Ascending aorta (tissue), 2 donors: ENCODE data around the gene ELFN2. TPM values are rescaled to one million over a fixed set of nuclear protein-coding genes. Genes with fewer than 3 reads are reported as not detected.

Source experiments
- DNase-seq, 2 donors: peaks; one replicate each; pipeline ENCODE4 v3.0.0-alpha.2; 2019; ENCODE audit warnings: low spot score in 2 of 2
- H3K27ac ChIP-seq, 2 donors: fragments of 200-600 bp; sonication (generic); one replicate each; pipeline ENCODE4 v1.5.1; 2016 to 2017; ENCODE audit warnings: mild to moderate bottlenecking in 1 of 2
- H3K27me3 ChIP-seq: fragments of 200-600 bp; sonication (generic); one replicate; pipeline ENCODE4 v1.5.1; 2017
- H3K36me3 ChIP-seq, 2 donors: fragments of 200-600 bp; sonication (generic); one replicate each; pipeline ENCODE4 v1.5.1; 2016
- H3K4me1 ChIP-seq, 2 donors: fragments of 200-600 bp; sonication (generic); one replicate each; pipeline ENCODE4 v1.5.1; 2016 to 2017; ENCODE audit warnings: mild to moderate bottlenecking in 1 of 2
- H3K4me3 ChIP-seq, 2 donors: fragments of 200-600 bp; sonication (generic); one replicate each; pipeline ENCODE4 v1.5.1; 2016 to 2017; ENCODE audit warnings: mild to moderate bottlenecking in 1 of 2
- H3K9me3 ChIP-seq, 2 donors: fragments of 200-600 bp; sonication (generic); one replicate each; pipeline ENCODE4 v1.5.1; 2016
- intact Hi-C: fragments of 100-400 bp; cut with DNase I; formaldehyde crosslinking; loops from one replicate; pipeline ENCODE4 v1.15.1; 2023
- total RNA-seq: library from RNA; depleted of rRNA; stranded (reverse); fragments of >200 nt; gene quantifications from one replicate; pipeline ENCODE4 v1.1.0, GENCODE V29; 2016
- TF ChIP-seq, protein P1 (sequence below), 3 experiments: fragments of 200-600 bp in 2 of 3; fragments of 450-650 bp in 1 of 3; sonication (generic) in 2 of 3; IDR thresholded peaks; one replicate each; pipeline ENCODE4 v1.5.1; 2016 to 2019; ENCODE audit warnings: antibody characterized with exemption in 3 of 3, mild to moderate bottlenecking in 1 of 3, moderate library complexity in 1 of 3

The ELFN2 gene
- total RNA-seq, 1 donor from 2014 or later = not detected

DNA sequence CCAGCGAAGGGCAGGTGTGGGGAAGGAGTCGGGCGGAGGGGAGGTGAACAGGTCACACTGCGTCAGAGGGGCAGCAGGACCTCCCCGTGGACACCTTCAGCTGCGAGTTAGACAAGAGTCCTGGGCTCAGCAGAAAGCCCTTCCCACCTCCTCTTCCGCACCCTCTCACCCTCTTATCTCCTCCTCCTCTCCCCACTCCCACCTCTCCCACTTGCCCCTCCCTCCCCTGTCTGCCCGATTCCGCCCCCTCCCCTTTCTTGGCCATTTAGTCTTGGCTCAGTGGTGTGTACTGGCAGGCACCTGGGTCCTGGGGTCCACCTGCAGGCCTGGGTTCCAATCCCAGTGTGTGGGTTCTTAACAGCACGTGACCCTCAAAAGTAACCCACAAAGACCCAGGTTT is 107.8 kb downstream of the ELFN2 start:
- no peak overlapping the region for H3K4me3 ChIP-seq
- no peak for DNase-seq
- no peaks in the 10 kb centered on the region for H3K36me3 ChIP-seq
- H3K9me3 ChIP-seq = no peaks in the 10 kb centered on the region
- H3K4me1 ChIP-seq = no peaks in the 10 kb centered on the region
- no peak overlapping the region for H3K27ac ChIP-seq
- TF ChIP-seq, protein P1, sequence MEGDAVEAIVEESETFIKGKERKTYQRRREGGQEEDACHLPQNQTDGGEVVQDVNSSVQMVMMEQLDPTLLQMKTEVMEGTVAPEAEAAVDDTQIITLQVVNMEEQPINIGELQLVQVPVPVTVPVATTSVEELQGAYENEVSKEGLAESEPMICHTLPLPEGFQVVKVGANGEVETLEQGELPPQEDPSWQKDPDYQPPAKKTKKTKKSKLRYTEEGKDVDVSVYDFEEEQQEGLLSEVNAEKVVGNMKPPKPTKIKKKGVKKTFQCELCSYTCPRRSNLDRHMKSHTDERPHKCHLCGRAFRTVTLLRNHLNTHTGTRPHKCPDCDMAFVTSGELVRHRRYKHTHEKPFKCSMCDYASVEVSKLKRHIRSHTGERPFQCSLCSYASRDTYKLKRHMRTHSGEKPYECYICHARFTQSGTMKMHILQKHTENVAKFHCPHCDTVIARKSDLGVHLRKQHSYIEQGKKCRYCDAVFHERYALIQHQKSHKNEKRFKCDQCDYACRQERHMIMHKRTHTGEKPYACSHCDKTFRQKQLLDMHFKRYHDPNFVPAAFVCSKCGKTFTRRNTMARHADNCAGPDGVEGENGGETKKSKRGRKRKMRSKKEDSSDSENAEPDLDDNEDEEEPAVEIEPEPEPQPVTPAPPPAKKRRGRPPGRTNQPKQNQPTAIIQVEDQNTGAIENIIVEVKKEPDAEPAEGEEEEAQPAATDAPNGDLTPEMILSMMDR (IDR thresholded peaks at IDR 0.05) = no peak
- peaks cover 4% of the 10 kb centered on the region for H3K27me3 ChIP-seq
- intact Hi-C loops = loop anchor here (10.0 kb wide), 1 partner anchor 275 kb away; no protein-coding TSS in a partner anchor

DNA sequence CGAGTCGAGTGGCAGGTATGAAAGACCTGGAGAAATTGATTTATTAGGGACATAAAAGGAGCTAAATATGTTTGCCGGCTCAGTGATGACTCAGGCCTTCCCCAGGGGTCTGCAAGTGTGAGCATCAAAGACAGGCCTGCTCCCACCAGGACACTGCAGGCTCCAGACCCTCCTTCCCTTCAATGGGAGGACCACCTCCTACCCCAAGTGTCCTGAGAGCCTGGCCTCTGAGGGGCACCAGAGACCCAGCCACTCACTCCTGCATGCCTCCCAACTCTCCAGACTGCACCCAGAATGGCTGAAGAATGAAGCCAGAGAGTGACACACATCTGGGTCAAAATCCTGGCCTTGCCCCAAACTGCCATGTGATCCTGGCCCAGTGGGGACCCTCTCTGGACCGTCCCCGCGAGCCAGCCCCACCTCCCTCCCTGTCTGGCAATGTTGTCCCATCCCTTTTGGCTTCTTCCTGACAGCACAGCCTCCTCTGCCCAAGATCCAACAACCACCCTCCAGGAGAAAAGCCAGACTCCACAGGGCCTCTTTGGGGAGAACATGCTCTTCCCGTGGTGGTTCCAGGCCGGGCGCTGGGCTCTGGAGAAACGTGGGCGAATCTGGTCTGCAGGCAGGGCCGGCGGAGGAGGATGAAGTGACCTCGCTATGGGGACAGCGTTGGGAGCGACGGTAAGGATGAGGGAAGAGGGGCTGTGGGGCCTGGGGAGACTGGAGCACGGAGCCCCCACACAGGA is 108.7 kb downstream of the ELFN2 start:
- no peaks in the 10 kb centered on the region for H3K27me3 ChIP-seq
- intact Hi-C loops = loop anchor here (10.0 kb wide), 1 partner anchor 276 kb away; no protein-coding TSS in a partner anchor
- H3K4me1 ChIP-seq = no peaks in the 10 kb centered on the region
- DNase-seq = no peak
- no peak overlapping the region for H3K27ac ChIP-seq
- H3K36me3 ChIP-seq = no peaks in the 10 kb centered on the region
- no peak overlapping the region for H3K4me3 ChIP-seq
- H3K9me3 ChIP-seq = no peaks in the 10 kb centered on the region
- TF ChIP-seq, protein P1 (IDR thresholded peaks at IDR 0.05) = no peak

Other genes with a start within 250 kb of the ELFN2 start
- 4.6 TPM for gene C1QTNF6, start 239.2 kb downstream of the ELFN2 start, total RNA-seq
- not detected for gene SSTR3, start 215.0 kb downstream of the ELFN2 start, total RNA-seq
- 11.5 TPM for gene RAC2, start 183.2 kb downstream of the ELFN2 start, total RNA-seq
- gene CYTH4, start 145.0 kb downstream of the ELFN2 start, total RNA-seq = 130 TPM
- 101 TPM for gene MFNG, start 58.9 kb upstream of the ELFN2 start, total RNA-seq
- gene CARD10, start 91.9 kb upstream of the ELFN2 start, total RNA-seq = 21.0 TPM
- 100 TPM for gene CDC42EP1, start 133.0 kb upstream of the ELFN2 start, total RNA-seq
- not detected for gene LGALS2, start 152.6 kb upstream of the ELFN2 start, total RNA-seq
- gene GGA1, start 181.4 kb upstream of the ELFN2 start, total RNA-seq = 53.5 TPM
- gene SH3BP1, start 212.2 kb upstream of the ELFN2 start, total RNA-seq = 33.7 TPM
- 10.6 TPM for gene PDXP, start 231.2 kb upstream of the ELFN2 start, total RNA-seq
- gene LGALS1, start 248.2 kb upstream of the ELFN2 start, total RNA-seq = 2,009 TPM